HG03039 (cell line): ENCODE data around the gene ZNF385A.
"Not testable (repeated sequence)": the region's sequence is repeated elsewhere in the genome, so short reads cannot be mapped to it uniquely, and the experiment has no call there.

ENCODE experiments used
- ATAC-seq: cut with Tn5 transposase; IDR thresholded peaks from one replicate; pipeline ENCODE4 v1.9.1; 2021; ENCODE audit warnings: mild to moderate bottlenecking, moderate library complexity; ENCODE audit not compliant: unreplicated experiment

Gene ZNF385A

GRCh38 chr12:54333420-54334034 lies 51.0 kb downstream of the ZNF385A start:
- no peak for ATAC-seq

- no peak for ATAC-seq
Measured at GRCh38 chr12:54331461-54331860, 53.1 kb downstream of the ZNF385A start.

GRCh38 chr12:54330442-54330841 lies 54.1 kb downstream of the ZNF385A start:
- no peak for ATAC-seq

GRCh38 chr12:54329759-54330158 lies 54.8 kb downstream of the ZNF385A start:
- ATAC-seq, result no peak

- ATAC-seq, result no peak
Measured at GRCh38 chr12:54328595-54329337, 55.8 kb downstream of the ZNF385A start.

GRCh38 chr12:54325442-54326109 lies 59.0 kb downstream of the ZNF385A start:
- not testable (repeated sequence) for ATAC-seq

- peak; percentile 98 for ATAC-seq
Measured at GRCh38 chr12:54324617-54325441, 59.7 kb downstream of the ZNF385A start, which contains the start of gene COPZ1. TSS of gene COPZ1 (plus strand) at chr12:54325131. CDS start at chr12:54325164, 33 bp downstream.

GRCh38 chr12:54321363-54321762 lies 63.2 kb downstream of the ZNF385A start:
- no peak for ATAC-seq
